HepG2 (cell line): Measurements from ENCODE around the gene GSTP1. TPM values are rescaled to one million over a fixed set of nuclear protein-coding genes. Genes with fewer than 3 reads are reported as not detected.

ENCODE experiments used
- ARID2 ChIP-seq: sonication (generic); formaldehyde crosslinking; IDR thresholded peaks from 2 replicates; pipeline ENCODE4 v1.8.1; 2022; ENCODE audit warnings: mild to moderate bottlenecking, missing genetic modification reagents, borderline replicate concordance
- ARID3A ChIP-seq: IDR thresholded peaks from 2 replicates; pipeline ENCODE4 v1.6.1; 2012; ENCODE audit warnings: low read depth, low read length, improper control_type of control experiment
- FLYWCH1 ChIP-seq: sonication (generic); formaldehyde crosslinking; IDR thresholded peaks from 2 replicates; pipeline ENCODE4 v1.8.1; 2023; ENCODE audit warnings: mild to moderate bottlenecking, missing genetic modification reagents
- HOXA3 ChIP-seq: sonication (generic); formaldehyde crosslinking; IDR thresholded peaks from 2 replicates; pipeline ENCODE4 v1.5.0; 2020; ENCODE audit warnings: missing genetic modification reagents
- KAT8 ChIP-seq: IDR thresholded peaks from 2 replicates; pipeline ENCODE4 v1.6.1; 2016; ENCODE audit warnings: missing genetic modification reagents, missing compliant biosample characterization
- MZF1 ChIP-seq: sonication (generic); formaldehyde crosslinking; IDR thresholded peaks from 2 replicates; pipeline ENCODE4 v1.8.1; 2023; ENCODE audit warnings: mild to moderate bottlenecking, missing genetic modification reagents, borderline replicate concordance
- NFYB ChIP-seq: sonication (generic); formaldehyde crosslinking; IDR thresholded peaks from 2 replicates; pipeline ENCODE4 v1.4.0; 2020; ENCODE audit warnings: missing genetic modification reagents
- PHF8 ChIP-seq: sonication (generic); formaldehyde crosslinking; IDR thresholded peaks from 2 replicates; pipeline ENCODE4 v1.5.0; 2020; ENCODE audit warnings: missing genetic modification reagents
- POLR2A ChIP-seq, 2 experiments: IDR thresholded peaks; 2 replicates each; pipeline ENCODE4 v1.6.1; 2011; ENCODE audit warnings: low read depth in 2 of 2, low read length in 2 of 2, mild to moderate bottlenecking in 1 of 2, moderate library complexity in 1 of 2; ENCODE audit not compliant: insufficient read depth in 1 of 2
- RBFOX2 ChIP-seq: fragments of 200-400 bp; formaldehyde crosslinking; IDR thresholded peaks from 2 replicates; pipeline ENCODE4 v1.6.1; 2017; ENCODE audit warnings: low read depth, mild to moderate bottlenecking, low read length
- SNAI1 ChIP-seq: sonication (generic); formaldehyde crosslinking; IDR thresholded peaks from 2 replicates; pipeline ENCODE4 v1.5.0; 2020; ENCODE audit warnings: mild to moderate bottlenecking, missing genetic modification reagents, borderline replicate concordance
- TFDP1 ChIP-seq: IDR thresholded peaks from 2 replicates; pipeline ENCODE4 v1.6.1; 2016; ENCODE audit warnings: missing compliant biosample characterization, missing genetic modification reagents, borderline replicate concordance
- TOE1 ChIP-seq: sonication (generic); formaldehyde crosslinking; IDR thresholded peaks from 2 replicates; pipeline ENCODE4 v1.4.0; 2020; ENCODE audit warnings: mild to moderate bottlenecking, missing genetic modification reagents
- ZNF10 ChIP-seq: sonication (generic); formaldehyde crosslinking; IDR thresholded peaks from 2 replicates; pipeline ENCODE4 v1.4.0; 2020; ENCODE audit warnings: mild to moderate bottlenecking, low read depth, missing genetic modification reagents, borderline replicate concordance
- ZNF12 ChIP-seq: sonication (generic); formaldehyde crosslinking; IDR thresholded peaks from 2 replicates; pipeline ENCODE4 v1.5.0; 2020; ENCODE audit warnings: missing genetic modification reagents
- ZNF20 ChIP-seq: sonication (generic); formaldehyde crosslinking; IDR thresholded peaks from 2 replicates; pipeline ENCODE4 v1.4.0; 2020; ENCODE audit warnings: mild to moderate bottlenecking, moderate library complexity, missing genetic modification reagents
- ZNF253 ChIP-seq: sonication (generic); formaldehyde crosslinking; IDR thresholded peaks from 2 replicates; pipeline ENCODE4 v1.8.0; 2022; ENCODE audit warnings: mild to moderate bottlenecking, missing genetic modification reagents, borderline replicate concordance
- ZNF282 ChIP-seq: fragments of 450-650 bp; IDR thresholded peaks from 2 replicates; pipeline ENCODE4 v1.6.1; 2018; ENCODE audit not compliant: partially characterized antibody
- ZNF33A ChIP-seq: sonication (generic); formaldehyde crosslinking; IDR thresholded peaks from 2 replicates; pipeline ENCODE4 v1.5.1; 2020; ENCODE audit warnings: missing genetic modification reagents, mild to moderate bottlenecking, moderate library complexity, borderline replicate concordance
- ZNF446 ChIP-seq: sonication (generic); formaldehyde crosslinking; IDR thresholded peaks from 2 replicates; pipeline ENCODE4 v1.5.0; 2020; ENCODE audit warnings: mild to moderate bottlenecking, missing genetic modification reagents
- ZNF816 ChIP-seq: sonication (generic); formaldehyde crosslinking; IDR thresholded peaks from 2 replicates; pipeline ENCODE4 v1.8.0; 2022; ENCODE audit warnings: missing genetic modification reagents, mild to moderate bottlenecking, borderline replicate concordance
- polyA plus RNA-seq, 8 experiments: library from polyadenylated mRNA; depleted of rRNA in 3 of 8; stranded (reverse) in 7 of 8; unstranded in 1 of 8; fragments of >200 nt; fragmentation: Illumina TruSeq in 4 of 8; extraction: Trizol in 4 of 8; gene quantifications; 2 replicates each; pipeline versions ENCODE4 v1.2.1 to v1.2.3, GENCODE V29; 2011 to 2016; ENCODE audit warnings: low read depth in 4 of 8, missing spikeins in 1 of 8, mixed read lengths in 1 of 8; ENCODE audit not compliant: insufficient read depth in 1 of 8
- total RNA-seq, 5 experiments: library from RNA; depleted of rRNA; stranded (reverse); fragments of >200 nt; fragmentation: Illumina TruSeq; extraction: Trizol; gene quantifications; 2 replicates each; pipeline ENCODE4 v1.2.3, GENCODE V29; 2016; ENCODE audit warnings: low read depth in 1 of 5
- TF ChIP-seq, protein P1 (sequence below): sonication (generic); formaldehyde crosslinking; IDR thresholded peaks from 2 replicates; pipeline ENCODE4 v1.9.0; 2021; ENCODE audit warnings: missing genetic modification reagents, borderline replicate concordance
- TF ChIP-seq, protein P2 (sequence below): sonication (generic); formaldehyde crosslinking; IDR thresholded peaks from 2 replicates; pipeline ENCODE4 v1.8.1; 2023; ENCODE audit warnings: missing genetic modification reagents, inconsistent platforms, borderline replicate concordance

GSTP1 gene
- total and polyA plus RNA-seq, 2 of the 13 experiments (the other 11 are each of a cell fraction or from before 2014, with no cell fraction given): not detected

DNA sequence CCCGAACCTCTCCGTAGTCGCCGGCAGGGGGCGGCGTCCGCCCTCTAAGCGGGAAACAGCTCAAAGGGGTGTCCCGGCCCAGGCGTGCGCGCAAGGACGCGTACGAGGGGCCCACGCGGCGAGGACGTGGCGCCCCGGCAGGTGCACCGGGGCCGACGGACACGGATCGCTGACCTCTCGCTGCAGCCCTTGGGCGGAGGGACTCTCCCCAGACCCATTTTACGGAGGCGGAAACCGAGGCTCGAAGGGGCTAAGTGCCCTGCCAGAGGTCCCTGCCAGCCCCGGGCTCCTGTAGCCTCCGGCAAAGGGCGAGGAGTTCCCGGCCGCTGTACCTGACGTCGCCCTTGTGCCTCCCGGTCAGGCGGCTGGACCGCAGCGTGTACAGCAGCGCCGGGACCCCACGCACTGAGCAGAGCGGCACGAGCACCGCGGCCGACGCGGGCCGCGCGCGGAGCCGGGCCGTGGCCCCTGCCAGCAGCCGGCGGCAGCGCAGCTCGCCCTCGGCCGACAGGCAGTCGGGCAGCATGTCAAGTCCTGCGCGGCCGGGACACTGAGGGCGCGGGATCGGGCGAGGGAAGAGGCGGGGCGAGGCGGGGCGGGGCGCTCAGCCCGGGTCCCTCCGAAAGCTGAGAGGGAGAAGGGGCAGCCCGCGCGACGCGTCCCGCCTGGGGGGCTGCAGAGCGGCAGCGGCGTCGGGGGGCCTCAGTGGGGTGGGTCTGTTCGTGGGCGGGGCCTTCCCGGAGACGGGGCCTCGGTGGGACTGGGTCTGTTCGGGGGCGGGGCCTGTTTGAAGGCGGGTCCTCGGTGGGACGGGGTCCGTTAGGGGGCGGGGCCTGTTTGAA, 46.0 kb downstream of the GSTP1 start, which contains the start of gene NUDT8 (continued):
- TF ChIP-seq ZNF33A (CRISPR knock-in tag) (no peak), ZNF446 (CRISPR knock-in tag) (no peak), ZNF282 (no peak), ZNF816 (CRISPR knock-in tag) (peak; percentile 71), KAT8 (CRISPR knock-in tag) (peak; percentile 54; the same call in 1 of the 2 replicates), SNAI1 (CRISPR knock-in tag) (no peak; the same call in 1 of the 2 replicates), FLYWCH1 (CRISPR knock-in tag) (peak; percentile 49; the same call in 1 of the 2 replicates), RBFOX2 (peak; percentile 88), MZF1 (CRISPR knock-in tag) (no peak), ARID2 (peak; percentile 26; the same call in 1 of the 2 replicates), ARID3A (no peak), ZNF12 (CRISPR knock-in tag) (peak; percentile 58; the same call in 1 of the 2 replicates), PHF8 (peak; percentile 52; the same call in 1 of the 2 replicates), HOXA3 (peak; percentile 57), TFDP1 (CRISPR knock-in tag) (peak; percentile 94), ZNF20 (peak; percentile 55; the same call in 1 of the 2 replicates), ZNF10 (CRISPR knock-in tag) (no peak), TOE1 (CRISPR knock-in tag) (0 out of 2 replicates have a peak, but pooled peaks have one; percentile 41), NFYB (CRISPR knock-in tag) (no peak), ZNF253 (CRISPR knock-in tag) (peak; percentile 95), POLR2A (IDR thresholded peaks at IDR 0.05; ENCODE audit: insufficient read depth in 1 of 2, low read depth in 2 of 2, low read length in 2 of 2) (no peak; a peak in 1 of 4 replicates)
- TF ChIP-seq, protein P1, sequence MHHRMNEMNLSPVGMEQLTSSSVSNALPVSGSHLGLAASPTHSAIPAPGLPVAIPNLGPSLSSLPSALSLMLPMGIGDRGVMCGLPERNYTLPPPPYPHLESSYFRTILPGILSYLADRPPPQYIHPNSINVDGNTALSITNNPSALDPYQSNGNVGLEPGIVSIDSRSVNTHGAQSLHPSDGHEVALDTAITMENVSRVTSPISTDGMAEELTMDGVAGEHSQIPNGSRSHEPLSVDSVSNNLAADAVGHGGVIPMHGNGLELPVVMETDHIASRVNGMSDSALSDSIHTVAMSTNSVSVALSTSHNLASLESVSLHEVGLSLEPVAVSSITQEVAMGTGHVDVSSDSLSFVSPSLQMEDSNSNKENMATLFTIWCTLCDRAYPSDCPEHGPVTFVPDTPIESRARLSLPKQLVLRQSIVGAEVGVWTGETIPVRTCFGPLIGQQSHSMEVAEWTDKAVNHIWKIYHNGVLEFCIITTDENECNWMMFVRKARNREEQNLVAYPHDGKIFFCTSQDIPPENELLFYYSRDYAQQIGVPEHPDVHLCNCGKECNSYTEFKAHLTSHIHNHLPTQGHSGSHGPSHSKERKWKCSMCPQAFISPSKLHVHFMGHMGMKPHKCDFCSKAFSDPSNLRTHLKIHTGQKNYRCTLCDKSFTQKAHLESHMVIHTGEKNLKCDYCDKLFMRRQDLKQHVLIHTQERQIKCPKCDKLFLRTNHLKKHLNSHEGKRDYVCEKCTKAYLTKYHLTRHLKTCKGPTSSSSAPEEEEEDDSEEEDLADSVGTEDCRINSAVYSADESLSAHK (CRISPR knock-in tag): no peak
- TF ChIP-seq, protein P2, sequence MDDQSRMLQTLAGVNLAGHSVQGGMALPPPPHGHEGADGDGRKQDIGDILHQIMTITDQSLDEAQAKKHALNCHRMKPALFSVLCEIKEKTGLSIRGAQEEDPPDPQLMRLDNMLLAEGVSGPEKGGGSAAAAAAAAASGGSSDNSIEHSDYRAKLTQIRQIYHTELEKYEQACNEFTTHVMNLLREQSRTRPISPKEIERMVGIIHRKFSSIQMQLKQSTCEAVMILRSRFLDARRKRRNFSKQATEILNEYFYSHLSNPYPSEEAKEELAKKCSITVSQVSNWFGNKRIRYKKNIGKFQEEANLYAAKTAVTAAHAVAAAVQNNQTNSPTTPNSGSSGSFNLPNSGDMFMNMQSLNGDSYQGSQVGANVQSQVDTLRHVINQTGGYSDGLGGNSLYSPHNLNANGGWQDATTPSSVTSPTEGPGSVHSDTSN (CRISPR knock-in tag): no peak
